ENCODE measurements around the gene ATP6V0A4. TPM values are rescaled to one million over a fixed set of nuclear protein-coding genes. Genes with fewer than 3 reads are reported as not detected.

Gene ATP6V0A4
- total and polyA plus RNA-seq, 2 of the 13 experiments (the other 11 are each of a cell fraction or from before 2014, with no cell fraction given): 0.24 to 0.25 TPM

- no peak for TF ChIP-seq FIP1L1 (IDR thresholded peaks at IDR 0.05; ENCODE audit: borderline replicate concordance, insufficient read depth, low read depth, low read length)
- TF ChIP-seq GATAD2A (CRISPR knock-in tag; IDR thresholded peaks at IDR 0.05): no peak
These were observed 84.8 kb downstream of the ATP6V0A4 start (continued) for GRCh38 chr7:138713191-138713590.

GRCh38 chr7:138712652-138713051, 85.3 kb downstream of the ATP6V0A4 start:
- no peak overlapping the region for H3K9ac ChIP-seq (ENCODE audit: insufficient read depth, low read depth, low read length)
- FAIRE-seq (no peak), ATAC-seq (no peak), DNase-seq (ENCODE audit: low spot score) (no peak)
- H3K4me2 ChIP-seq (ENCODE audit: low read depth, low read length): no peak overlapping the region
- H3K79me2 ChIP-seq (ENCODE audit: insufficient read depth, low read length): no peaks in the 10 kb centered on the region
- peaks cover 0 to 33% of the 10 kb centered on the region in 2 experiments; a peak in 3 of 5 replicates for H3K27me3 ChIP-seq (ENCODE audit: control insufficient read depth in 1 of 2, insufficient read depth in 2 of 2, low read length in 2 of 2)
- intact Hi-C loops (cut with micrococcal nuclease; ENCODE audit: unreplicated experiment): no loop called here
- H2AFZ ChIP-seq (ENCODE audit: low read length): no peak overlapping the region
- ChIA-PET POLR2A (no interaction called here), CTCF (ENCODE audit: low intra/inter-chr PET ratio, low total read pairs) (no interaction called here)
- H3K36me3 ChIP-seq (replicated peaks in 1 of 2; ENCODE audit: control insufficient read depth in 1 of 2, insufficient read depth in 2 of 2, low read length in 2 of 2): no peaks in the 10 kb centered on the region
- H3K4me3 ChIP-seq (replicated peaks in 1 of 3; ENCODE audit: insufficient read depth in 1 of 3, low read depth in 2 of 3, low read length in 3 of 3): no peak overlapping the region
- in situ Hi-C loops (cut with HindIII; ENCODE audit: extremely low pct_ligation_motif_present, low pct_unique_long_range_greater_than_20kb): no loop called here
- no peak overlapping the region for H3K27ac ChIP-seq (ENCODE audit: extremely low read length, insufficient read depth, low read length)
- BruUV-seq (replicated peaks): no TSS peak
- no peaks in the 10 kb centered on the region for H4K20me1 ChIP-seq (ENCODE audit: insufficient read depth, low read length)
- no peaks in the 10 kb centered on the region for H3K4me1 ChIP-seq (ENCODE audit: insufficient read depth, low read length)
- no peaks in the 10 kb centered on the region for H3K9me3 ChIP-seq (ENCODE audit: low read length)
- 72% methylated on average over 7 of the region's 9 CpGs for WGBS (ENCODE audit: low lambda C conversion rate)
- no peak for TF ChIP-seq LRRFIP1 (CRISPR knock-in tag; conservative IDR thresholded peaks at IDR 0.05)
- no peak for TF ChIP-seq TRIM24 (CRISPR knock-in tag; IDR thresholded peaks at IDR 0.05)
- TF ChIP-seq MLX (CRISPR knock-in tag; IDR thresholded peaks at IDR 0.05): no peak
- no peak for TF ChIP-seq ZNF12 (CRISPR knock-in tag; IDR thresholded peaks at IDR 0.05)
- no peak for TF ChIP-seq MBD4 (IDR thresholded peaks at IDR 0.05; ENCODE audit: borderline replicate concordance, low read length)
- no peak for TF ChIP-seq ZMYM3 (CRISPR knock-in tag; IDR thresholded peaks at IDR 0.05)
- TF ChIP-seq THRA (CRISPR knock-in tag; IDR thresholded peaks at IDR 0.05; ENCODE audit: borderline replicate concordance): no peak
- TF ChIP-seq IKZF1 (IDR thresholded peaks at IDR 0.05): no peak
- no peak for TF ChIP-seq TAF15 (IDR thresholded peaks at IDR 0.05; ENCODE audit: low read depth, low read length, poor library complexity, severe bottlenecking)
- no peak for TF ChIP-seq MED1 (CRISPR knock-in tag; IDR thresholded peaks at IDR 0.05)
- TF ChIP-seq ZNF33B (CRISPR knock-in tag; IDR thresholded peaks at IDR 0.05): no peak
- no peak for TF ChIP-seq ESRRA (CRISPR knock-in tag; IDR thresholded peaks at IDR 0.05; ENCODE audit: low read depth)
- no peak for TF ChIP-seq TCF7 (IDR thresholded peaks at IDR 0.05; ENCODE audit: low read depth)
- TF ChIP-seq CCAR2 (optimal IDR thresholded peaks at IDR 0.05; ENCODE audit: low read depth, low read length): no peak
- TF ChIP-seq SOX13 (IDR thresholded peaks at IDR 0.05): no peak
- TF ChIP-seq SOX13 (CRISPR knock-in tag; conservative IDR thresholded peaks at IDR 0.05 in 1 of 2, IDR thresholded peaks at IDR 0.05 in 1 of 2): no peak
- TF ChIP-seq ZSCAN22 (CRISPR knock-in tag; IDR thresholded peaks at IDR 0.05): no peak
- TF ChIP-seq ZBTB38 (CRISPR knock-in tag; IDR thresholded peaks at IDR 0.05): no peak
- no peak for TF ChIP-seq HMGA1 (CRISPR knock-in tag; conservative IDR thresholded peaks at IDR 0.05)

Measured in HepG2 (cell line).